Central memory CD8-positive, alpha-beta T cell (primary cell): ENCODE results near the gene SOX13.
A peak's percentile ranks its signal among the peaks of the same experiment; 100 is the strongest.

Experiments
- ATAC-seq: fragments of 150-1000 bp; cut with Tn5 transposase; replicated peaks from 2 replicates; pipeline ENCODE4 v1.10.0; 2022; ENCODE audit warnings: mild to moderate bottlenecking, moderate FRiP score, moderate number of reproducible peaks; ENCODE audit not compliant: poor library complexity, severe bottlenecking; ENCODE audit errors: extremely low read depth
- DNase-seq, 2 donors: peaks; one replicate each; pipeline ENCODE4 v3.0.0; 2021; ENCODE audit warnings: low spot score in 2 of 2
- H3K27ac Mint-ChIP-seq: one replicate; pipeline ENCODE4 v1.8.0; 2022; ENCODE audit warnings: low read depth, mild to moderate bottlenecking, moderate library complexity, mixed read lengths
- H3K27me3 Mint-ChIP-seq: one replicate; pipeline ENCODE4 v1.8.0; 2022; ENCODE audit warnings: mixed read lengths
- H3K36me3 Mint-ChIP-seq: one replicate; pipeline ENCODE4 v1.8.0; 2022; ENCODE audit warnings: mild to moderate bottlenecking, moderate library complexity, mixed read lengths; ENCODE audit not compliant: insufficient read depth
- H3K4me1 Mint-ChIP-seq: one replicate; pipeline ENCODE4 v1.8.0; 2022; ENCODE audit warnings: mixed read lengths
- H3K4me3 Mint-ChIP-seq: one replicate; pipeline ENCODE4 v1.8.0; 2022; ENCODE audit warnings: mild to moderate bottlenecking, moderate library complexity, mixed read lengths
- H3K9me3 Mint-ChIP-seq: one replicate; pipeline ENCODE4 v1.8.0; 2022; ENCODE audit warnings: mixed read lengths

Gene SOX13

DNA sequence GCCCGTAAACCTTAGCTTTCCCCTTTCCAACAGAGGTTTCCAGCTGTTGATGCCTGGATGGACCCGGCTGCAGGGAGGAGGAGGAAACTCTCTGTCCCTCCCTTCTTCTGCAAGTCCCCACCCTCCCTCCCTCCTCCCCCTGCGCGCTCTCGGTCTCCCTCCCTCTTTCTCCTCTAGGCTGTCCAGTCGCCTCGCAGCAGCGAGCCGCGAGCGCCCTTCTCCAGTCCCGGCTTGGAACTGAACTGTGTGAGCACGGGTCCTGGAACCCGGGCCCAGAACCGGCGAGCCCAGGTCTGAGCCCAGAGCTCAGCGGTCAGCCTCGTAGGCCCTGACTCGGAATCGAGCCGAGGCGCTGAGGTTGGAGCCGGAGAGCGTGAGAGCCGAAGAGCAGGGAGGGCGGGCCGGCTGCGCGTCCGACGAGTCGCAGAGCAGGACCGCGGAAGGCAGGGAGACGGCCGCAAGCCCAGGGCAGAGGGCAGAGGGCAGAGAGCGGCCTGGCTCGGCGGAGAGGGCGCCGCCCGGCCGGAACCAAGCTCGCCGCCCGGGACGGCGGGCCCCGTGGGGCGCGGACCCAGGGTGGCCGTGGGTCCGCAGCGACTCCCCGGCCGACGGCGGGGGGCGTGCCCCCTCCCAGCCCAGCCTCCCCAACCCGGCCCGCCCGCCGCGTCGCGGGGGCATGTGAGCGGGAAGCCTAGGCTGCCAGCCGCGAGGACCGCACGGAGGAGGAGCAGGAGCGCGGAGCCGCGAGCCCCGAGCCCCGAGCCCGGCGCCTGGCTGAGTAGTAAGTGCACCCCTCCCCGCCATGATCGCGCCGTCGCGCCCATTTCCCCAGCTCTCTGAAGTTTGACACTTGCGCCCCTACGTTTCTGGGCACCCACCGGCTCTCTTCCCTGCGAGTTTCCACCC, at the start of gene SOX13:
TSS of gene SOX13 (plus strand) at position 185 of the 906 bp plus-strand sequence. CDS start 39,801 bp downstream, outside the sequence.
- DNase-seq (no peak), ATAC-seq (peak; percentile 50)
- Mint-ChIP-seq H3K4me1 (peaks cover 17% of the 10 kb centered on the region), H3K4me3 (peak within 1 kb of the TSS; percentile 82), H3K27me3 (peaks cover 39% of the 10 kb centered on the region), H3K27ac (no peak within 1 kb of the TSS), H3K9me3 (no peaks in the 10 kb centered on the region), H3K36me3 (peaks cover 8% of the 10 kb centered on the region)

DNA sequence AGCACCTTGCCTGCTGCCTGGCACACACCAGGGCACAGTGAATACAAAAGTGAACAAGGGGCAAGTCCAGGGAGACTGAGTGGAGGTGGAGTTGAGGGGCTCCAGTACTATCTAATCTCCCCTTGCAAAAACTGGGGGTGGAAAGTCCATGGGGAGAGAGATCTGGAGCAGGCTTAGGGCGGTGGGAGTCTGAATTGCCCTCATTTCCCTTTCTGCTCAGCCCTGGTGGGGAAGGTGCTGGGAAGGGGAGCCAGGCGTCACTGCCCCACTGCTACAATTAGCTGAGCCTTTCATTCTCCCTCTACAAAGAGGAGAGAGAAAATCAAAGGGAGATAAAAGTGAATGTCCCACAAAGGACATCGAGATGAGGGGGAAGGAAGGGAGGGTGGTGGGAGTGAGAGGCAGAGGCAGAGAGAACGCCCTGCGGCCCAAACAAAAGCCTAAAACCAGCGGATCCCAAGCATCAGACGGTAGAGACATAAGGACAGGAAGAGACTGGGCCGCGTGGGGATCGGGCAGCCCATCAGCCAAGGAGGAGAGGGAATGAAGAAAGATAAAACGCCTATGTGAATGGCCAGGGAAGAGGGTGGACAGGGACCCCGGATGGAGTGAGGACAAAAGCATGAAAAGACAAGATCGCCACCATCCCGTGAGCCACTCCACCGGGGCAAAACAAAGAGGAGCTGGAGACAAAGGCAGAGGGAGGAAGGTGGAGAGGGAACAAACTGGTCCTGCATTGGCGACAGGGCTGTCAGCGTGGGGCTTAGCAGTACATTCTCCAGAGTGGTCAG, 46.8 kb upstream of the SOX13 start:
- ATAC-seq (no peak), DNase-seq (no peak)
- Mint-ChIP-seq H3K4me3 (no peak overlapping the region), H3K4me1 (no peaks in the 10 kb centered on the region), H3K27ac (no peak overlapping the region), H3K27me3 (peaks cover 32% of the 10 kb centered on the region), H3K36me3 (no peaks in the 10 kb centered on the region), H3K9me3 (no peaks in the 10 kb centered on the region)

DNA sequence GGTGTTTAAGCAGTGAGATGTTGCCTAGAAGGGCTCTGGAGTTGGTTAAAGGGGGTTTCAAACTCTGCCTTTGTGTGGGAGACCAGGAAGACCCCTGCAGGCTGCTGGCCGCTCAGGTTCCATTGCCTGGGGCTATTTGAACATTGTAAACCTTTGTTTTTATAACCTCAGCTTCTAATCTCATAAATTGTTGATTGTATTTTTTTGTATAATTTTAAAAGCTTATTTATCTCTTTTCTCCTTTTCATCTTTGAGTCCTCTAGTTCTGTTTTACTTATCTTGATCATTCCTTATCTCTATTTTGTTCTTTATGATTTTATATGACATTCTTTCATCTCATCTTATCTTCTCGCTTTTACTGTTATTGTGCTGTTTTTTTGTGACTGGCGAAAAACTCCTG, 45.5 kb upstream of the SOX13 start:
- Mint-ChIP-seq H3K4me3 (no peak overlapping the region), H3K4me1 (no peaks in the 10 kb centered on the region), H3K27me3 (peaks cover 32% of the 10 kb centered on the region), H3K27ac (no peak overlapping the region), H3K36me3 (no peaks in the 10 kb centered on the region), H3K9me3 (no peaks in the 10 kb centered on the region)
- ATAC-seq = no peak
- DNase-seq = no peak

DNA sequence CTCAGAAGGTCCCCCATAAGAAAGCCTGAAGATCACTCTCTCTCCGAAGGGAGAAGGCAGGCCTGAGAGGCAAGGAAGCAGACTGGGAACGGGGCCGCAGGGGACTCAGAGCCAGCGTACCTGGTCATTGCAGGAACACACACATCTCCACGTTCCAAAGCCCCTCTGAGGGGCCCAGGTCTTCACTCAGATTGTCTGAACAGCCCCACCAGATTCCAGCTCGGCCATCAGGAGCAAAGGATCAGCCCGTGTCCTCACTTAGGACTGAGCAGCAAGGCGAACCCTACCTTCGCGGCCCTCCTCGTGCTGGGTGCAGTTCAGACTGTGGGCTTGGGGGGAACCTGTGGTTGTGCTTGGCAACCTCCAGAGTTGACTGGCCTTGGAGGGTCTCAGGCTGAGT, 43.9 kb upstream of the SOX13 start:
- Mint-ChIP-seq H3K36me3 (no peaks in the 10 kb centered on the region), H3K4me1 (no peaks in the 10 kb centered on the region), H3K9me3 (no peaks in the 10 kb centered on the region), H3K27ac (no peak overlapping the region), H3K4me3 (no peak overlapping the region), H3K27me3 (peaks cover 31% of the 10 kb centered on the region)
- no peak for ATAC-seq
- no peak for DNase-seq

DNA sequence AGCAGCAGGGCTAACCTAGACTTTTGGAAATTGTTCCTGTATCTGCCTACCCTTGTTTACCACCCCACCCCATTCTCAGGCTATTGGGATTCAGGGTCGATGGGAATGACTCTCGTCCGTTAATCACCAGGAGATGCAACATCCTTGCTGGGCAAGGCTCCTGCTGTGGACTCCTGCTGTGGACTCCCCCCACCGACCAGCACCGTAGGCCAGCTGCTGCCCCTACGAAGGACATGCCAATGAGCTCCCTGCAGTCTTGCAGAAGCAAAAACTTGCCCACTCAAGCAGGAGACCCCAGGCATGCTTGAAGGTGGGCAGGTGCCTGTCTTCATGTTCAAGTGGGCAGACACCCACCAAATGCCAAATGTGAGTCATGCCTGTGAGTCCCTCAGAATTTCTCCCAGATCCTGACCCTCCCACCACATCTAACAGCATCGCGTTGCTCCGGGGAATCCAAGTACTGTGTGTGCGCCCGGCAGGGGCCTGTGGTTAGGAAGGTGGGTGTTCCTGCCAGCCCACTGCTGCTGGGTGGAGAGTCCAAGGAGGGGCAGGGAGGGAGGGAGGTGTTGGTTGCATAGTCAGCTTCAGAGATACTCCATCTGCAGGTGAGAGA, 41.7 kb upstream of the SOX13 start:
- no peak for ATAC-seq
- no peaks in the 10 kb centered on the region for H3K9me3 Mint-ChIP-seq
- no peak for DNase-seq
- no peak overlapping the region for H3K4me3 Mint-ChIP-seq
- no peak overlapping the region for H3K27ac Mint-ChIP-seq
- no peaks in the 10 kb centered on the region for H3K36me3 Mint-ChIP-seq
- no peaks in the 10 kb centered on the region for H3K4me1 Mint-ChIP-seq
- H3K27me3 Mint-ChIP-seq = peaks cover 17% of the 10 kb centered on the region

DNA sequence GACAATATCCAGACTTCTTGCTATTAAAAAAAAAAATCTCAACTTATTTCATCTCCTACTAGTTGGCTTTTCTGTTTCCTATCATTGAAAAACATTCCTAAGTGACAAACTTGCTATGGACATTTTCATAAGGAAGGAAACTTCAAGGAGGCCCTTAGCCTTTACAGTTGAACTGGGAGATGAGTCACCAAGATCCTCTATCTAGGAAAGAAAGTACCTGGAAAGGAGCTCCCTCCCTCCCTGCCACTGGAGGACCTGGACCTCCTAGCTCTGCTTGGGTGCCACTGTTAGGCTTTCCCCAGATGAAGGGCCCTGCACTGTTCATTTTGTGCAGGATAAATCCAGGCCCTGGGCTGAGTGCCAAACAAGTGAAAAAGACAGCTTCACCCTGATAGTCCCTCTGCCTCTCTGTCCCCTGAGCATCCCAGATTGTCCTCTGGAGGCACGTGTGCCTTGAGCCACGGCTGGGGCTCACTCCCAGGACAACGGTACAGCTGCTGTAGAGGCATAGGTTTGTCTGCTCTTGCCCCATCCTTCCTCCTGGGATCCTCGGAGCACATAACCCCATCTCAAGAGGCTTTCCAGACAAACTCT, 40.2 kb upstream of the SOX13 start:
- no peak for DNase-seq
- no peak overlapping the region for H3K4me3 Mint-ChIP-seq
- H3K4me1 Mint-ChIP-seq = no peaks in the 10 kb centered on the region
- H3K27me3 Mint-ChIP-seq = peaks cover 10% of the 10 kb centered on the region
- no peak for ATAC-seq
- no peaks in the 10 kb centered on the region for H3K36me3 Mint-ChIP-seq
- H3K27ac Mint-ChIP-seq = no peak overlapping the region
- H3K9me3 Mint-ChIP-seq = no peaks in the 10 kb centered on the region

DNA sequence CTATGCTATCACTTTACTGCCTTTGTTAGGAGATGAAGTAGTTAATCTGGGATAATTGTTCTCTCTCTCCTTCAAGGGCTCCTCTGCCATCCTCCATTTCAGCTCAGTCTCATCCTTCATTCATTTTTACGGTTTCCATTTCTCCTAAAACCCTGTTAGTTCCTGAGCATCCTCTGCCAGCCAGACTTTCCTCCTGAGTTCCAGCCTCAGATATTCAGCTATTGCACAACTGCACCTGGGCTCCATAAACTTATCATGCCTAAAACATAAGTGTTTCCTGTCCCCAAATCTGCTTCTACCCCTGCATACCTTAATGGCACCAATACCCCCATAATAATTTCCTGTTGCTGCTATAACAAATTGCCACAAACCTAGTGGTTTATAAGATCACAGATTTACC, 39.6 kb upstream of the SOX13 start:
- H3K9me3 Mint-ChIP-seq = no peaks in the 10 kb centered on the region
- no peaks in the 10 kb centered on the region for H3K36me3 Mint-ChIP-seq
- H3K27me3 Mint-ChIP-seq = peaks cover 10% of the 10 kb centered on the region
- ATAC-seq (no peak), DNase-seq (no peak)
- H3K4me3 Mint-ChIP-seq = no peak overlapping the region
- no peak overlapping the region for H3K27ac Mint-ChIP-seq
- H3K4me1 Mint-ChIP-seq = no peaks in the 10 kb centered on the region

DNA sequence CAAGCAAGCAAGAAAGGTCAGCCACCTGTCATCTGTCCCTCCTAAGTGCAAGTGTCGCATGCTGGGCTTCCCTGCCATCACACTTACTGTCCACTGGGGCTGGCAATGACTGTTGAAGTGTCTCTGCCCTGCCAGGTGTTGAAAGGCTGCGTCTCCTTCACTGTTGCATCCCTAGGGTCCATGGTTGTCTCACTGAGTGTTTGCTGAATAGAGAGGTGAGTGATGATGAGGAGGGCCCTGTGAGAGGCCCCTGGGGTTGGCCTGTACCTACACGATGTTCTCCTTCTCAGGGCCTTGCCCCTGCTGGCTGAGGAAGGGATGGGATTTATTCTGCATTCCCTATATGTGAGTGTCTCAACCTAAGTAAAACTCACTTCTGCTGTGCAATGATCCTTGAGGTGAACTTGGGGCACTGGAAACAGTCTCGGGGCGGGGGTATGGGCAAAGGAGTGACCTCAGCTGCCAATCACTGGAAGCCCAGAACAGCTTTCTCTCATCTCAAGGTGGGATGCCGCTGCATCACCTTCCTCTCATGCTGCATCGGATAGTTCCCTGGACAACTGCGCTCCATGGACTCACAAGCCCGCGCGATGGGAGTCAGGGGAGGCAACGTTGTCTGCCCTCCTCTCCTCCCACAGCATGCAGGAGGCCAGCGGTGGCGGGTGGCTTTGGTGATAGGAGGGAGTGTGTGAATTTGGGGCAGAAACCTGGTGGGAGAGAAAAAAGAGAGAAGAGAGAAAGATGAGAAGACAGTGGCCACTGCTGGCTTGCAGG, 35.8 kb upstream of the SOX13 start:
- H3K4me1 Mint-ChIP-seq = no peaks in the 10 kb centered on the region
- peaks cover 10% of the 10 kb centered on the region for H3K27me3 Mint-ChIP-seq
- no peaks in the 10 kb centered on the region for H3K36me3 Mint-ChIP-seq
- H3K27ac Mint-ChIP-seq = peak overlapping the region; percentile 25
- DNase-seq (no peak), ATAC-seq (no peak)
- H3K9me3 Mint-ChIP-seq = no peaks in the 10 kb centered on the region
- H3K4me3 Mint-ChIP-seq = no peak overlapping the region

DNA sequence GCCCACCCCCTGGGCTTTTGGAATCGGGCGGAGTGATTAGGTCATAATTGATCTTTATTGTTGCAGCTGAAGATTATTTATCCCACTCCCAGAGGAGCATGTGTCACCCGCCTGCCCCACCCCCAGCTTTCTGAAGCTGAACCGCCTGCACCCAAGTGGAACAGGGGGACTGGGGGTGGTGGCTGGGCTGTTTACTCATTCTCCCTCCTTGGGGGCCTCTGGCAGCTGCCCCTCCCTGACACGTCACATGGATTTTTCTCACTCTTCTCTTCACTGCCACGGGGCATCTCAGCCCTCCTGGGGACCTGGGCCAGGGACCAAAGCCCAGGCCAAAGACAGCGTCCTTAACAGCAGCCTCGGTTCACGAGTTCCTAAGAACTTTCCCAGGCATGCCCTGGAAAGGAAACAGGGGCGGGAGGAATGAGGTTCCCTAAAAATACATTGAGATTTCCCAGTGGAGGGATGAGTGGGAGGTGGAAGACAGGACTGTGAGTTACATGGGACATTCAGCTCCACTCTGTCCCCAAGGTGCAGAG, 31.6 kb upstream of the SOX13 start:
- DNase-seq (no peak), ATAC-seq (no peak)
- Mint-ChIP-seq H3K27me3 (peaks cover 10% of the 10 kb centered on the region), H3K27ac (no peak overlapping the region), H3K4me3 (no peak overlapping the region), H3K4me1 (no peaks in the 10 kb centered on the region), H3K9me3 (no peaks in the 10 kb centered on the region), H3K36me3 (no peaks in the 10 kb centered on the region)

DNA sequence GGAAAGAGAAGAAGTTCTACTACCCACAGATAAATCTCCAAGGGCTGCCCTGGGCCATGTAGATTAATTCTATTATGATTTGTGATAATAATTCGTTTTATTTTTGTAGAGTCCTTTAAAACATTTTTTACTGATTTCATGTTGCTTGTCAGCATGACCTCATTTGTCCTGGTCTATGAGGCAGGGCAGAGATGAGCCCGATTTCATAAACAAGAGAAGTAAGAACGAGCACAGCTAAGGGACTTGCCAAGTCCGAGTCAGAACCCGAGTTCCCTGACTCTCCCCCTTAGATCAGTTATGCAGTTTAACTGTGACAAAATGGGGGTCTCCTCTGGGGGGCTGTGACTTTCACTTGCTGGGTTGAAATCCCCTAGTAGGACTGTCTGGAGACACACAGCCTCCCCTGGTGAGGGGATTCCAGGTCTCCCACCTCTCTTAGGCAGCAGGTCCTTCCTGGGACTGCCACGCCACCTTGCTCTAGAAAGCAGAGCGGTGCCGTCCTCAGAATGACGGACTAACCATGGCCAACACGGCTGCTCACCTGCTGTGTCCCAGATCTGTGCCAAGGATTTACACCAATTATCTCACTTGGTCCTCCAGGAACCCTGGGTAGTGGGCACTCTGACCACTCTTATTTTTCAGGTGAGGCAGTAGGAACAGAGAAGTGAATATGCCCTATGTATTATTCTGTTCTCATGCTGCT, 31.0 kb upstream of the SOX13 start:
- Mint-ChIP-seq H3K4me3 (no peak overlapping the region), H3K27ac (no peak overlapping the region), H3K4me1 (no peaks in the 10 kb centered on the region), H3K36me3 (no peaks in the 10 kb centered on the region), H3K27me3 (peaks cover 10% of the 10 kb centered on the region), H3K9me3 (no peaks in the 10 kb centered on the region)
- ATAC-seq (no peak), DNase-seq (no peak)

DNA sequence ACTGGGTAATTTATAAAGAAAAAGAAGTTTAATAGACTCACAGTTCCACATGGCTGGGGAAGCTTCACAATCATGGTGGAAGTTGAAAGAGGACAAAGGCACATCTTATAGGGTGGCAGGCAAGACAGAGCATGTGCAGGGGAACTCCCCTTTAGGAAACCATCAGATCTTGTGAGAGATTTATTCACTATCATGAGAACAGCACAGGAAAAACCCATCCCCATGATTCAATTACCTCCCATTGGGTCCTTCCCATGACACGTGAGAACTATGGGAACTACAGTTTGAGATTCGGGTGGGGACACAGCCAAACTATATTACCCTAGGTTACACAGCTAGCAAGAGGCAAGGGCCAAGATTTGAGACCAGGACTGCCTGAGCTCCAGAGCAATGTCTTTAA, 30.4 kb upstream of the SOX13 start:
- no peaks in the 10 kb centered on the region for H3K4me1 Mint-ChIP-seq

More for the DNA sequence above, 30.4 kb upstream of the SOX13 start:
- Mint-ChIP-seq H3K27me3 (peaks cover 10% of the 10 kb centered on the region), H3K27ac (no peak overlapping the region), H3K4me3 (no peak overlapping the region), H3K9me3 (no peaks in the 10 kb centered on the region), H3K36me3 (no peaks in the 10 kb centered on the region)
- ATAC-seq = no peak
- no peak for DNase-seq
